Right atrium auricular region (tissue), 2 donors: ENCODE results near the gene GALNT10. TPM values are rescaled to one million over a fixed set of nuclear protein-coding genes. Genes with fewer than 3 reads are reported as not detected.

Experiments used
- DNase-seq: peaks from one replicate; pipeline ENCODE4 v3.0.0-alpha.2; 2019; ENCODE audit warnings: low spot score
- H3K27ac ChIP-seq, 2 donors: fragments of 200-600 bp; sonication (generic); 1 replicate in 1 of 2; 2 replicates in 1 of 2; pipeline ENCODE4 v1.5.1; 2016 to 2019
- H3K27me3 ChIP-seq, 2 donors: fragments of 200-600 bp; sonication (generic); one replicate each; pipeline versions ENCODE4 v1.5.1 to v1.6.0; 2017 to 2019
- H3K36me3 ChIP-seq: fragments of 200-600 bp; sonication (generic); one replicate; pipeline ENCODE4 v1.5.1; 2016
- H3K4me1 ChIP-seq, 2 donors: fragments of 200-600 bp; sonication (generic); one replicate each; pipeline versions ENCODE4 v1.5.1 to v1.6.0; 2017 to 2019
- H3K4me3 ChIP-seq, 2 donors: fragments of 200-600 bp; sonication (generic); 1 replicate in 1 of 2; 2 replicates in 1 of 2; pipeline ENCODE4 v1.5.1; 2017 to 2019; ENCODE audit warnings: mild to moderate bottlenecking in 1 of 2, moderate library complexity in 1 of 2
- H3K9me3 ChIP-seq, 2 donors: fragments of 200-600 bp; sonication (generic); one replicate each; pipeline ENCODE4 v1.5.1; 2019
- total RNA-seq, 2 donors: library from RNA; depleted of rRNA; stranded (reverse); fragments of >200 nt; gene quantifications; one replicate each; pipeline ENCODE4 v1.1.0, GENCODE V29; 2016
- TF ChIP-seq, protein P1 (sequence below), 2 donors: fragments of 200-600 bp; sonication (generic); IDR thresholded peaks; one replicate each; pipeline ENCODE4 v1.5.1; 2019; ENCODE audit warnings: antibody characterized with exemption in 2 of 2

The GALNT10 gene
- total RNA-seq, 2 donors from 2014 or later: 13.2 to 18.4 TPM

DNA sequence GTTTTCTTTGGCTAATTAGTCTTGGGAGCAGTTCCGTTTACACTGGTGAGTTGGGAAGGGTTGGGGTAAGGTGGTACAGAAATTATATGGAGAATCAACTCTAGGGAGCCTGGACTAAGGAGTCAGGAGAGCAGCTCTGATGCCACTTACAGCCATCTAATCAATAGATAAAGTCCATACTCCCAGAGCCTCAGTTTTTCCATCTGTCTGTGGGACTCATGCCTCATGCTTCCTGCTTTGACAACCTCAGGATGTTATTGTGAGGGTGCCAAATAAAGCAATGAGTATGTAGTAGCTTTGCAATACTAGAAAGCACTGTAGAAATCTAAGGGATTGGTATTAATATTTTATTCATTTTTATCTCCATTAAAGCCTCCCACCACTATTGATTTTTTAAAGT, 105.0 kb downstream of the GALNT10 start:
- DNase-seq: no peak

DNA sequence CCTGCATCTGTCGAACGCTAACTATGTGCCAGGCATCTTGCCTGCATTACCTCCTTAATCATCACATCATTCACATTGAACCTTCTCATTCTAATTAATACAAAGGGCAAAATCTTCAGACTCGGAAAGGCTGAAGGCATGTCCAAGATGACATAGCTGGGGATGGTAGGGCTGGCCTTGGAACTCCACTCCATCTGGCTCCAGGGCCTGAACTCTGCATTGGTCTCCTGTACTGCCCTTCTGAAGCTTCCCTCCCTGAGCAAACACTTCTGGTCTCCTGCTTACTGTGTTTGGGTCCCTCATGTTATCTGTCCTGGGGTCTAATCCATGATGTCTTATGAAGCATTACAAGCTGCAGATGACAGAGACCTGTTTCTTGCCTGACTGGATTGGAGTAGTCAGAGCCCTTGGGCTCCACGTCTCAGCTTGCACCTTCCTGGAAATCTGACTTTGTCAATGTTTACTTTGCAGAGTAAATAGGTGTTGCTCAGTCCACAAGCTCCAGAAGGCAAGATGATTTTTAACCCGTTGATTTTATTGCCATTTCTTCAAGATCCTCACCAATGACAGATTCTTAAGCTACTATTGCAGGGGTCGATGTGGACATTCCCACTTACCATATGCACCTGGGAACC, 106.1 kb downstream of the GALNT10 start:
- TF ChIP-seq, protein P1, sequence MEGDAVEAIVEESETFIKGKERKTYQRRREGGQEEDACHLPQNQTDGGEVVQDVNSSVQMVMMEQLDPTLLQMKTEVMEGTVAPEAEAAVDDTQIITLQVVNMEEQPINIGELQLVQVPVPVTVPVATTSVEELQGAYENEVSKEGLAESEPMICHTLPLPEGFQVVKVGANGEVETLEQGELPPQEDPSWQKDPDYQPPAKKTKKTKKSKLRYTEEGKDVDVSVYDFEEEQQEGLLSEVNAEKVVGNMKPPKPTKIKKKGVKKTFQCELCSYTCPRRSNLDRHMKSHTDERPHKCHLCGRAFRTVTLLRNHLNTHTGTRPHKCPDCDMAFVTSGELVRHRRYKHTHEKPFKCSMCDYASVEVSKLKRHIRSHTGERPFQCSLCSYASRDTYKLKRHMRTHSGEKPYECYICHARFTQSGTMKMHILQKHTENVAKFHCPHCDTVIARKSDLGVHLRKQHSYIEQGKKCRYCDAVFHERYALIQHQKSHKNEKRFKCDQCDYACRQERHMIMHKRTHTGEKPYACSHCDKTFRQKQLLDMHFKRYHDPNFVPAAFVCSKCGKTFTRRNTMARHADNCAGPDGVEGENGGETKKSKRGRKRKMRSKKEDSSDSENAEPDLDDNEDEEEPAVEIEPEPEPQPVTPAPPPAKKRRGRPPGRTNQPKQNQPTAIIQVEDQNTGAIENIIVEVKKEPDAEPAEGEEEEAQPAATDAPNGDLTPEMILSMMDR (IDR thresholded peaks at IDR 0.05): no peak
- H3K36me3 ChIP-seq: peaks cover 9% of the 10 kb centered on the region
- no peak overlapping the region for H3K27ac ChIP-seq
- H3K4me3 ChIP-seq: no peak overlapping the region
- peaks cover 0 to 2% of the 10 kb centered on the region in 2 donors for H3K4me1 ChIP-seq
- DNase-seq: no peak
- no peaks in the 10 kb centered on the region for H3K27me3 ChIP-seq
- no peaks in the 10 kb centered on the region for H3K9me3 ChIP-seq

More for the DNA sequence above, 105.0 kb downstream of the GALNT10 start:
- no peaks in the 10 kb centered on the region for H3K4me1 ChIP-seq
- H3K27ac ChIP-seq: no peak overlapping the region
- H3K27me3 ChIP-seq: no peaks in the 10 kb centered on the region
- TF ChIP-seq, protein P1 (IDR thresholded peaks at IDR 0.05): no peak
- H3K4me3 ChIP-seq: no peak overlapping the region
- no peaks in the 10 kb centered on the region for H3K9me3 ChIP-seq
- peaks cover 9% of the 10 kb centered on the region for H3K36me3 ChIP-seq

DNA sequence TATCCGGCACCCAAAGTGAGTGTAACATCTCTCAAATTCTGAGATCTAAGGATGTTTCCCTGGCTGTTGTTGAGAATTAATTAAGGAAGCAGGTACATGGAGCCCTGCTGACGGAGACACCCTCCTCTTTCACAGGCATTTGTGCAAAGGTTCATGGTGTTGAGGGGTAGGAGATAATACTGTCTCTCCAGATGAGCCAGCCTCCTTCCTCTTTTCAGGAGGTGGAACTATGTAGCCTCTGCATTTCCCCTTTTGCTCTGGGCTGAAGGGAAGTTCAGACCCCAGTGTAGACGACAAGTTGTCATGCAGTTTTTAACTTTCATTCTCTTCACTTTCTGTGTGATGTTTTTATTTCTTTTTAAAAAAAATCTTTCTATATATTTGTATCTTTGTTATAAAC, 107.5 kb downstream of the GALNT10 start:
- no peak overlapping the region for H3K4me3 ChIP-seq
- peaks cover 0 to 11% of the 10 kb centered on the region in 2 donors for H3K4me1 ChIP-seq
- TF ChIP-seq, protein P1 (IDR thresholded peaks at IDR 0.05): no peak
- peaks cover 9% of the 10 kb centered on the region for H3K36me3 ChIP-seq
- no peaks in the 10 kb centered on the region for H3K27me3 ChIP-seq
- DNase-seq: no peak
- no peak overlapping the region for H3K27ac ChIP-seq
- no peaks in the 10 kb centered on the region for H3K9me3 ChIP-seq

DNA sequence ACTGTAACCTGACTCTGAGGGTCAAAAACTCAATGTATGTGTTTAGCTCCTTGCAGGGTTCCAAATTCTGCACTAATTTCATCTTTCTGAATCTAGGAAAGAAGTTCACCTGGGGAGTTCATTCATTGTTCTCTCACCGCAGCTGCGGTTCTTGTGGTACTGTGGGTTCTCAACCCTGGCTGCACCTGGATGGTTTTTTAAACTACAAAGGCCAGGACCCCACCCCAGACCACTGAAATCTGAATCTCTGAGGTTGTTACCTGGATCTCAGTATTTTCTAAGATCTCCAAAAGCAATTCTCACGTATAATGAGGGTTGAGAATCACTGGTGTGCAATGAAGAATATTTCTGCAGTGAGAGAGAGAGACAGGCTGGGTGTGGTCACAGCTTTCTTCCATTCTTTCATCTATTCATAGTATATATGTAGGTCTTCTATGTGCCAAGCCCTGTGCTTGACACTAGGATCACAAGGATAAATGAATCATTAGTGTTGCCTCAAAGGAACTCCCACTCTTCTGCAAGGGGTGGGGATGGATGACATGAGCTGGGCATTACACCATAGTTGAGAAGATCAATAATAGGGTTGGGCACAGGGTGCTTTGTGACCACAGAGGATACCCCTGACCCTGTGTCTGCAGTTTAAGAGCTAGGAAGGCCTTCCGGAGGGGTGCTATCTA, 109.8 kb downstream of the GALNT10 start:
- H3K36me3 ChIP-seq: peaks cover 9% of the 10 kb centered on the region
- no peak for DNase-seq
- no peak overlapping the region for H3K4me3 ChIP-seq
- H3K4me1 ChIP-seq: peaks cover 0 to 11% of the 10 kb centered on the region in 2 donors
- TF ChIP-seq, protein P1 (IDR thresholded peaks at IDR 0.05): no peak
- no peaks in the 10 kb centered on the region for H3K27me3 ChIP-seq
- H3K27ac ChIP-seq: no peak overlapping the region
- peaks cover 0 to 14% of the 10 kb centered on the region in 2 donors for H3K9me3 ChIP-seq

DNA sequence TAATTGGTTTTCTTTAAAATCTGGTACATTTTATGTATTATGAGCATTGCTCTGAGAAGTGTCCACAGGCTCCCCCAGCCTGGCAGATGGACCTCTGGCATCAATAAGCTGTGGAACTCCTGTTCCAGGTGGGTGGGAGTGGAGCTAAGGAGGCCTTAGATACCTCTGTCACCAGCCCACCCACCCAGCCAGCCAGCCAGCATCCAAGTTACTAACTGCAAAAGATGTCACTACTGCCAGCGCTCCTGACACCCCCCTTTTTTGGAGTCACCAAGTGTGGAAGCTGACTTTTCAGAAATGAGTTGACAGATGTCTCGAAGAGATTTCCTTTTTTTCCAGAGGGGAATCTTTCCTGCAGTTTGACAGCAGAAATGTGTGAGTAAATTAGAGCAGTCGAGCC, 111.2 kb downstream of the GALNT10 start:
- Histone ChIP-seq H3K27ac (peak overlapping the region in 1 of 2 donors; percentile 1), H3K9me3 (peaks cover 0 to 15% of the 10 kb centered on the region in 2 donors), H3K27me3 (no peaks in the 10 kb centered on the region), H3K36me3 (peaks cover 9% of the 10 kb centered on the region), H3K4me1 (peaks cover 0 to 11% of the 10 kb centered on the region in 2 donors), H3K4me3 (no peak overlapping the region)
- TF ChIP-seq, protein P1 (IDR thresholded peaks at IDR 0.05): no peak
- DNase-seq: no peak
